GM13977 (cell line): ENCODE data around the gene TMEM109.

Experiments used
- DNase-seq: peaks from one replicate; pipeline ENCODE4 v3.0.0; 2012; ENCODE audit warnings: low spot score
- CTCF ChIP-seq: IDR thresholded peaks from 2 replicates; pipeline ENCODE4 v1.5.1; 2012; ENCODE audit warnings: mild to moderate bottlenecking, control low read depth; ENCODE audit not compliant: insufficient read depth; ENCODE audit errors: extremely low read depth, missing control alignments
- in situ Hi-C: fragments of 300-500 bp; cut with MboI; formaldehyde crosslinking; loops from one replicate; pipeline ENCODE4 v1.12.0; 2022; ENCODE audit warnings: low sequenced_read_pairs, low pct_unique_long_range_greater_than_20kb, mixed read lengths, inconsistent platforms; ENCODE audit not compliant: unreplicated experiment

Gene TMEM109

GRCh38 chr11:60952742-60953170, 38.8 kb downstream of the TMEM109 start:
- no peak for TF ChIP-seq CTCF
- in situ Hi-C loops: no loop called here
- no peak for DNase-seq

GRCh38 chr11:60953781-60954180, 39.8 kb downstream of the TMEM109 start:
- in situ Hi-C loops: no loop called here

GRCh38 chr11:60954421-60954820, 40.5 kb downstream of the TMEM109 start:
- TF ChIP-seq CTCF: no peak
- in situ Hi-C loops: no loop called here

More at GRCh38 chr11:60953781-60954180, 39.8 kb downstream of the TMEM109 start:
- no peak for DNase-seq
- no peak for TF ChIP-seq CTCF

GRCh38 chr11:60955571-60955970, 41.6 kb downstream of the TMEM109 start:
- no peak for DNase-seq
- TF ChIP-seq CTCF: no peak
- in situ Hi-C loops: no loop called here

More at GRCh38 chr11:60954421-60954820, 40.5 kb downstream of the TMEM109 start:
- DNase-seq: no peak

GRCh38 chr11:60957188-60957587, 43.2 kb downstream of the TMEM109 start:
- DNase-seq: no peak
- in situ Hi-C loops: no loop called here
- no peak for TF ChIP-seq CTCF

GRCh38 chr11:60959431-60959830, 45.5 kb downstream of the TMEM109 start:
- in situ Hi-C loops: no loop called here
- DNase-seq: no peak
- TF ChIP-seq CTCF: no peak

- in situ Hi-C loops: loop anchor here (10.0 kb wide), 1 partner anchor 164 kb away; no protein-coding TSS in a partner anchor
- no peak for DNase-seq
- TF ChIP-seq CTCF: no peak
Measured at GRCh38 chr11:60960405-60960804, 46.4 kb downstream of the TMEM109 start.
